T-helper 2 cell treated with Interferon-gamma antibody and Interleukin-4, amounts not matched to agents 5 μg/mL and 100 μg/mL, for 36 hours (primary cell): Measurements from ENCODE around the gene NPY5R.

Experiments used
- DNase-seq: peaks from one replicate; pipeline ENCODE4 v3.0.0; 2021; ENCODE audit warnings: low spot score
- H3K27ac Mint-ChIP-seq: one replicate; pipeline ENCODE4 v1.8.0; 2021; ENCODE audit warnings: mild to moderate bottlenecking, mixed read lengths
- H3K27me3 Mint-ChIP-seq: one replicate; pipeline ENCODE4 v1.8.0; 2021; ENCODE audit warnings: low read depth, mixed read lengths
- H3K36me3 Mint-ChIP-seq: one replicate; pipeline ENCODE4 v1.8.0; 2021; ENCODE audit warnings: low read depth, mixed read lengths
- H3K4me1 Mint-ChIP-seq: one replicate; pipeline ENCODE4 v1.8.0; 2021; ENCODE audit warnings: low read depth, mixed read lengths
- H3K4me3 Mint-ChIP-seq: one replicate; pipeline ENCODE4 v1.8.0; 2022; ENCODE audit warnings: mild to moderate bottlenecking, moderate library complexity, mixed read lengths
- H3K9me3 Mint-ChIP-seq: one replicate; pipeline ENCODE4 v1.8.0; 2021; ENCODE audit warnings: mixed read lengths

Gene NPY5R

GRCh38 chr4:163356104-163356503 is 12.4 kb downstream of the NPY5R start:
- DNase-seq, result no peak
- Mint-ChIP-seq H3K4me3 (no peak overlapping the region), H3K9me3 (no peaks in the 10 kb centered on the region), H3K27ac (no peak overlapping the region), H3K27me3 (no peaks in the 10 kb centered on the region), H3K4me1 (no peaks in the 10 kb centered on the region), H3K36me3 (no peaks in the 10 kb centered on the region)

DNA sequence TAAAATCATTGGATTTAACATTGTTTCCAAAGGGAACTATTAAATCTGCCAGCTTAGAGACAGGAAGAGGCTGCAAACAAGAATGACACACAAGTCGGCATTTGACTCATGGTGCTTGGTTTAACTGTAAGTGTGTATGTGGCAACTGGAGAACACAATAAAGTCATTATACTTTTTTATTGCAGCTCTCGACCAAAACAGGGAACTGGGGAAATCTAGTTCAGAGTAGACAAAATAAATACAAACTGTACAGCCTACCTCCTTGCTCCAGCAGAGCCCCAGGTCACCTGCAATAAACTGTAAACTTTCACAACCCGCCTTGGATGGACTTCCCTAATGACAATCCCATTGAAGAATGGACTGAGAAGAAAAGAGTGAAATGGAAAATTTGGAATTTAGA is 24.0 kb downstream of the NPY5R start:
- Mint-ChIP-seq H3K36me3 (no peaks in the 10 kb centered on the region), H3K9me3 (no peaks in the 10 kb centered on the region), H3K4me3 (no peak overlapping the region), H3K27ac (no peak overlapping the region), H3K27me3 (no peaks in the 10 kb centered on the region), H3K4me1 (no peaks in the 10 kb centered on the region)
- no peak for DNase-seq

GRCh38 chr4:163372029-163372428 is 28.3 kb downstream of the NPY5R start:
- DNase-seq, result no peak
- H3K27ac Mint-ChIP-seq, result no peak overlapping the region
- H3K36me3 Mint-ChIP-seq, result no peaks in the 10 kb centered on the region

DNA sequence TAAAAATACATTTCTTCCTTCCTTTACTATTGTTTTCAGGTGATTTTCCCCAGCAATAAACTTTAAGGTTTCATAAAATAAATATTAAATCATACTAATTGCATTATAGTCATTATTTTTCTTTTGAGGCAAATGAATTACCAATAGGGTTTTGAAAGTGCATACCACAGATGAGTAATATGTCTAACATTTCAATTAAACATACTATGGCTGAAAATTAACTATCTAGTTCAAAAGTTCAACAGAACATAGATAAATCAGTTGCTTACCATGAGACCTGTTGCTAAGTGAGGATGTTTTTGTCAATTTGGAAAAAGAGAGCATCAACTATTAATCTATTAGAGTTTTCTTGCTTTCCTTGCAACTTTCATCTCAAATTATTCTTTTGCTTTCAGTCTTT is 35.0 kb downstream of the NPY5R start:
- Mint-ChIP-seq H3K27ac (no peak overlapping the region), H3K9me3 (no peaks in the 10 kb centered on the region), H3K4me1 (no peaks in the 10 kb centered on the region), H3K27me3 (no peaks in the 10 kb centered on the region), H3K4me3 (no peak overlapping the region), H3K36me3 (no peaks in the 10 kb centered on the region)
- DNase-seq, result no peak

More at GRCh38 chr4:163372029-163372428, 28.3 kb downstream of the NPY5R start:
- Mint-ChIP-seq H3K27me3 (no peaks in the 10 kb centered on the region), H3K9me3 (no peaks in the 10 kb centered on the region), H3K4me3 (no peak overlapping the region), H3K4me1 (no peaks in the 10 kb centered on the region)

GRCh38 chr4:163380703-163381102 is 37.0 kb downstream of the NPY5R start:
- Mint-ChIP-seq H3K27ac (no peak overlapping the region), H3K36me3 (no peaks in the 10 kb centered on the region), H3K27me3 (no peaks in the 10 kb centered on the region), H3K9me3 (no peaks in the 10 kb centered on the region), H3K4me1 (no peaks in the 10 kb centered on the region), H3K4me3 (no peak overlapping the region)
- DNase-seq, result no peak

DNA sequence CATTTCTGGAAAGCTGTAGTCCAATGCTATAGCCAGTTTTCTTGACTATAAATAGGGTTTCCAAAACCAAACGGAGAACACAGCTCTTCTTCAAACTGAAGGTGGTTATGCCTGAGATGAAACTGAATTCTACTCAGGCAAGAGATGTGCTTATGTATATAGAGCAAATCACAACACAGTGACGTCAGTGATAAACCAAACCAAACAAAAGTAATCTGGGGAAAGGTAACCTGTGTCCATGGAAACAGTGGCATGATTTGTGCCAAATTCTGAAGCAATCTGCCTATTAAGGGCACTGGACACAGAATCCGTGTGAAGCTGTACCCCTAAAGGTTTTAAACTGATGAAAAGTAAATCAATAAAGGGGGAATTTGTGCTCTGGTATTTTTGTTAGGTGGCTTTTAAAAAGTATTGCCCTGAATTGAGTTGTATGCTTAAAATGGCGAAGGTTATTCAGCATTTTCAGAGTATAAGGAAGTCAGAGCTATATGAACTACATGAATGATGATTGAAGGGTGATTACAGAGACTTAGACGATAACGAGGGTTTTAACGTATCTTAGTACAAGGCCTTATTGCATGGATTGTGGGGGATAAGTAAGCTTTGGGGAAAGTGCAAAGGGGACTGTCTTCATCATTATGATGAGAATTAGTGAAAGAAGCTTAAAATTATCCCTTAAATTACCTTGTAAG is 38.6 kb downstream of the NPY5R start:
- DNase-seq, result no peak
- Mint-ChIP-seq H3K4me3 (no peak overlapping the region), H3K9me3 (no peaks in the 10 kb centered on the region), H3K27ac (no peak overlapping the region), H3K36me3 (no peaks in the 10 kb centered on the region), H3K27me3 (no peaks in the 10 kb centered on the region), H3K4me1 (no peaks in the 10 kb centered on the region)

- no peaks in the 10 kb centered on the region for H3K27me3 Mint-ChIP-seq
- no peaks in the 10 kb centered on the region for H3K4me1 Mint-ChIP-seq
- H3K4me3 Mint-ChIP-seq, result no peak overlapping the region
- DNase-seq, result no peak
- H3K27ac Mint-ChIP-seq, result no peak overlapping the region
- H3K9me3 Mint-ChIP-seq, result no peaks in the 10 kb centered on the region
- H3K36me3 Mint-ChIP-seq, result no peaks in the 10 kb centered on the region
Measured at GRCh38 chr4:163384434-163384833, 40.7 kb downstream of the NPY5R start.

- no peak overlapping the region for H3K27ac Mint-ChIP-seq
- no peaks in the 10 kb centered on the region for H3K36me3 Mint-ChIP-seq
- H3K4me1 Mint-ChIP-seq, result no peaks in the 10 kb centered on the region
- no peaks in the 10 kb centered on the region for H3K9me3 Mint-ChIP-seq
- H3K4me3 Mint-ChIP-seq, result no peak overlapping the region
- no peaks in the 10 kb centered on the region for H3K27me3 Mint-ChIP-seq
- DNase-seq, result no peak
Measured at GRCh38 chr4:163384926-163385325, 41.2 kb downstream of the NPY5R start.

DNA sequence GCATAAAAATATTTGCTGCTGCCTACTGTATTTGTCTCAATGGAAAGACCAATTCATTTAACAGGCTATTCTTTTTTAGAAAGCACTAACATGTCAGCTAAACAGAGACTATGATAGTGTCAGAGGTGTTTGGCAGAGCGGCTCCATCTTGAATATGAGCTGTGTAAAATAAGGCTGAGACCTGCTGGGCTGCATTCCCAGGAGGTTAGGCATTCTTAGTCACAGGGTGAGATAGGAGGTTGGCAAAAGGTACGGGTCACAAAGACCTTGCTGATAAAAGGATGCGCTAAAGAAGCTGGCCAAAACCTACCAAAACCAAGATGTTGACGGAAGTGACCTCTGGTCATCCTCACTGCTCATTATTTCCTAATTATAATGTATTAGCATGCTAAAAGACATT is 41.8 kb downstream of the NPY5R start:
- DNase-seq, result no peak
- Mint-ChIP-seq H3K4me3 (no peak overlapping the region), H3K36me3 (no peaks in the 10 kb centered on the region), H3K27ac (no peak overlapping the region), H3K4me1 (no peaks in the 10 kb centered on the region), H3K9me3 (no peaks in the 10 kb centered on the region), H3K27me3 (no peaks in the 10 kb centered on the region)

DNA sequence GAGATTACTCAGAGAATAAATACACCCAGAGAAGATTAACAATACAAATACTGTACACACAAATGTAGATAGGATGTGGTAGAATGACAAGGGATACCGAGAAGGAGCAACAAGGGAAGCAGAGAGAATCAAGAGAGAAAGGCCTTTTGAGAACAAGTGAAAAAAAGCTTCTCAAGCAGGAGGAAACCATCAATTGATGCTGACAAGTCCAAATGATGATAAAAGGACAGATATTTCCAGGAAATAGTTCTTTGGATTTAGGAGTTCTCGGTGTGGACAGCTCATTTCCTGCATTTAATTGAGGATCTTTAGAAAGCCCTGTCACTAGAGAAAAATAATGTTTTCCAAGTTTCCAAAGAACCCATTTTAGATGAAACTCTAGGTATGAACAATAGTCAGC is 48.1 kb downstream of the NPY5R start:
- Mint-ChIP-seq H3K27ac (no peak overlapping the region), H3K9me3 (no peaks in the 10 kb centered on the region), H3K36me3 (no peaks in the 10 kb centered on the region), H3K4me3 (no peak overlapping the region), H3K4me1 (no peaks in the 10 kb centered on the region), H3K27me3 (no peaks in the 10 kb centered on the region)
- DNase-seq, result no peak

- Mint-ChIP-seq H3K4me3 (no peak overlapping the region), H3K36me3 (no peaks in the 10 kb centered on the region), H3K27me3 (no peaks in the 10 kb centered on the region), H3K9me3 (no peaks in the 10 kb centered on the region), H3K4me1 (no peaks in the 10 kb centered on the region), H3K27ac (no peak overlapping the region)
- no peak for DNase-seq
Measured at GRCh38 chr4:163392328-163392727, 48.6 kb downstream of the NPY5R start.

GRCh38 chr4:163393471-163393870 is 49.8 kb downstream of the NPY5R start:
- Mint-ChIP-seq H3K4me3 (no peak overlapping the region), H3K4me1 (no peaks in the 10 kb centered on the region), H3K9me3 (no peaks in the 10 kb centered on the region), H3K27ac (no peak overlapping the region), H3K27me3 (no peaks in the 10 kb centered on the region), H3K36me3 (no peaks in the 10 kb centered on the region)
- no peak for DNase-seq

- H3K4me3 Mint-ChIP-seq, result no peak overlapping the region
- no peaks in the 10 kb centered on the region for H3K27me3 Mint-ChIP-seq
- DNase-seq, result no peak
- H3K9me3 Mint-ChIP-seq, result no peaks in the 10 kb centered on the region
- no peak overlapping the region for H3K27ac Mint-ChIP-seq
- no peaks in the 10 kb centered on the region for H3K4me1 Mint-ChIP-seq
- H3K36me3 Mint-ChIP-seq, result no peaks in the 10 kb centered on the region
Measured at GRCh38 chr4:163395055-163395454, 51.4 kb downstream of the NPY5R start.

- Mint-ChIP-seq H3K27me3 (no peaks in the 10 kb centered on the region), H3K4me3 (no peak overlapping the region), H3K4me1 (no peaks in the 10 kb centered on the region), H3K36me3 (no peaks in the 10 kb centered on the region), H3K9me3 (no peaks in the 10 kb centered on the region), H3K27ac (no peak overlapping the region)
- DNase-seq, result no peak
Measured at GRCh38 chr4:163395758-163396157, 52.1 kb downstream of the NPY5R start.

DNA sequence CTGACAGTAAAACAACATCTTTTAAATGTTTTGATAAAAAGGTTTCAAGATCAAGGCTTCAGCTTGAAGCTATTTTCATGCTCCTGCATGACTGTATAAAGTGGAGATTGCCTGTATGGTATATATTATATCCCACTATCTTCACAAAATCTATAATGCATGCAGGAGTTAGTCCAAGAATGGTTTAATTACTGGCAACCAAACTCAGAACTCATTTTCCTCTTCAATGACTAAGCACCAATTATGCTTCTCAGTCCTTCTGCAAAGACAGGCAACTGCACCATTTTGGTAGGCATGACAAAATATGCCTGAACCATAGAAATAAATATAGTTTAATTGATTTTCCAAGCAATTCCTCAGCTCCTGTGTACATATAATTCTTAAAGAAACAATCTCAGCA is 54.5 kb downstream of the NPY5R start:
- Mint-ChIP-seq H3K27me3 (no peaks in the 10 kb centered on the region), H3K4me3 (no peak overlapping the region), H3K27ac (no peak overlapping the region)

More for the DNA sequence above, 54.5 kb downstream of the NPY5R start:
- no peak for DNase-seq
- H3K36me3 Mint-ChIP-seq, result no peaks in the 10 kb centered on the region
- H3K9me3 Mint-ChIP-seq, result no peaks in the 10 kb centered on the region
- no peaks in the 10 kb centered on the region for H3K4me1 Mint-ChIP-seq
